CD4-positive, alpha-beta T cell treated with Interleukin-17A for 4 hours (primary cell): ENCODE data around the gene TACC2.

Experiments
- DNase-seq: peaks from one replicate; pipeline ENCODE4 v3.0.0-alpha.2; 2020; ENCODE audit warnings: mixed read lengths

TACC2 gene

DNA sequence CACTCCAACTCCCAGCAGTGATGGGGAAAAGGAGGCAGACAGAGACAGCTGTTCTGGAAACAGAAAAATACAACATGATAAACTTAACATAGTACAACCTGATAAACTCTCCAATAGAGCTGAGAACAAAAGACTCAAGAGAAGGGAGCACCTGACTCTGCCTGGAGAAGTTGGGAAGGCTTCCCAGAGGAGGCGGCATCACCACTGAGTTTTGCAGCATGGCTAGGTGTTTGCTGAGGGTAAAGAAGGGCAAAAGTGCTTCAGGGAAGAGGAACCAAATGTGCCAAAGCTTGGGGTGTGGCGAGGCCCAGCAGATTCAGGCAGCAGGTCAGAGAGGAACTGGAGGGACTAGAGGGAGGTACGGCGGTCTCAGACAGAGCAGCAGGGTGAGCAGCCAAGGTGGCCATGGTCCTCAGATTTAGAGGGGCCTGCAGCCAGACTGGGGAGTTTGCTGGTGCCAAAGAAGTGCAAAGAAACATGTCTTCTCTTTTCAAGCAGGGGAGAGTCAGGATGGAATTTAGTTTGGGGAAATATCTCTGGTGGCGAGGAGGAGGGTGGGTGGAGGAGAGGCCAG is 162.2 kb downstream of the TACC2 start:
- DNase-seq, result no peak

DNA sequence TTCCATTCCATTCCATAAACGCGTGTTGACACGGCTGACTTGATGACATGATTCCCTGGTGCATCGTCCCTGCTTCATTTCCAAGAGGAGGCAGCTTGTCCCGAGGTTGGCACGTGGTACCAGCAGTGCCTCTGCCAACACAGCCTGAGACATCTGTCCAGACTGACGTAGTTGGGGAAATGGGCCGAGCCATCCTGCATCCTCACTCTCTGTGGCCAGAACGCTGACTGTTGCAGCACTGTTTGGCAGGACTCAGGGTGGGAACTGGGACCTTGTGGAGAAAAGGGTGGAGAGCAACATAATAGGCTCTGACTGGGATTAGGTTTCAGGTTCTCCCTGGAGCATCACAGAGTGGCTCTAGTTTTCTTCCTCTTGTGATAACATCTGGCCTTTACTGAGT is 163.6 kb downstream of the TACC2 start:
- no peak for DNase-seq

DNA sequence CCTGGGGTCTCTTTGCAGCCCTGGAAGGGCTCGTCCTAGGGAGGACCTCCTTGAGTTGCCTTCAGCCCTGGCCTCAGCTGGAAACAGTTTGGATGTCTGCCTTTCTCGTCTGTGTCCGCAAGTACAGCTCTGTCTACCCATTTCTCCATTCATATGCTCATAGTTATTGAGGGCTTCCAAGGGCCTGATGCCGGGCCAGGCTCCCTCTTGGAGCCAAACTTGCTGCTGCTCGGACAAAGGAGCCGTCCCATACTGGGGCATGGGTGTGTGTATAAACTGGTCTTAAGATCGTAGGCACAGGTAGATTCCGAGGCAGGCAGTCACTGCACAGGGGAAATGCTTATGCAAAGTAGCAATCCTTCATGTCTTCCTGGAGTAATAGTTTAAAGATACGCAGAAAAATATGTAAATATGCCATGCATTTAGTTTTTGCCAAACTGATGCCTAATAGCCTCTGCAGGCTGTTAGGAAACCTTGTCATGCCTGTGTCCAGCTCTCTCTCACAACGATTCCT is 165.1 kb downstream of the TACC2 start:
- no peak for DNase-seq

DNA sequence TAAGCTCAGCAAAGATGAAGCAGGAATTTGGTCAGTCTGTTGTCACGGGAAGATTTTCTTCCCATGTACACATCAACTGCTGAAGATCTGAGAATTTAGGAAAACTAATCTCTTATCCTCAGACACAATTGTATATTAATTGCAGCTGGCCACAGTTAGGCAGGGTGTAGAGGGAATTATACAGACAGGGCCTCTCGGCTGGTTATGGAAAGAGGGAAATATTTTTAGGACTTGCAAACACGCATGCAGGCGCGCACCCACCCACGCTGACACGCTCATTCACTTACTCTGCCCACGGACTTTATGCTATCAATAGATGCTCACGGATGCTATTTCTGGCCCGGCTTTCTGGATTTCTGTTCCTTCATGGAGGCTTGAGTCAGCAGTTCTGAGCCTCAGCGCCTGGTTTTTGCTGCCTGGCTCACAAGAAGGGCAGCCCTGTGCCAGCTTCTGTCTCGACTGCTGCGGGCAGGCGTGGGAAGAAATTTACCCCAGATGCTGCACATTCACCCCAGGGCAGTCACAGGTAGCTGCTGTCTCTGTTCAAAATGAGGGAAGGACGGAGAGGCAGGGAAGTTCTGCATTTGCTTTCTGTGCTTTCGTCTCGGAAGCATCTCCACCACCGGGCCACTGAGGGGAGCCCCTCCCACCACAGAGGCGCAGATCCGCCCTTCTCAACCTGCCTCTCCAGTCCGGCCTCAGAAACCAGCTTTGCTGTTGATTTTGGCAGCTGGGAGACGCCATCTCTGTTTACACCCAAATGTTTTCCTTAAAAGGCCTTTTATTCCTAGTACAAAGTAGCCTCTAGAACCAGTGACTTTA is 165.8 kb downstream of the TACC2 start:
- DNase-seq, result no peak

DNA sequence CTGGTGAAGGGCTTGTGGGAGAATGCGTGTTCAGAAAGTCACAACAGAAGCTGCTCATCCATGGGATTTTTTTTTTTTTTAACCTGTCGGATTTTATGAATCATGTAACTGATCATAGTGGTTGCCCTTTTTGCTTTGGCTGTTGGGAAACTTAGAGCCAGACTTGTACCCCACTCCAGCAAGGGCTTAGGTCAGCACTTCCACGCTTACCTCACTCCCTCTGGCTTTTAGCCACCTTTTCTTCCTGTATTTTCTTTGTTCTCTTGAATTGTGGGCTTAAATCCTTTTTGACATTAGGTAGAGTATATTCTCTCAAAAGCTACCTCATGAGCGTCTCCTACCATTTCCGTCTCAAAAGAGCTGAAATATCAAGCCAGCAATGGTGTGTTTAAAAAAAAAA is 168.5 kb downstream of the TACC2 start:
- no peak for DNase-seq

DNA sequence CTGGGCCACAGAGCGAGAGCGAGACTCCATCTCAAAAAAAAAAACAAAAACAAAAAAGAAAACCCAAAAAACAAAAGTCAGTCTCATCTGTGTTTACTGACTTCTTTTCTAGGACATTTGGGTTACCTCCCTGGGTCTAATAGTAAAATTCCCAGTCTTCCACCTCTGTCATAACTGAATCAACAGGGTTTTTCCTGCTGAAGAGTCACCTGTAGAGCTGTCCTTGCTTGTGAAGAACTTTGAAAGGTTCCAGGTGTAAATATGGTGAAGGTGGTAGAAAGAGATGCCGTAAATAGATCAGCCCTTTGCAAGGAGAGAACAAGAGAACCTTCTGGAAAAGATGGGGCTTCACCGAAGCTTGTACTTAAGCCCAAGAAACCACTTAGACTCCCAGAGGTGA is 169.4 kb downstream of the TACC2 start:
- DNase-seq, result no peak

DNA sequence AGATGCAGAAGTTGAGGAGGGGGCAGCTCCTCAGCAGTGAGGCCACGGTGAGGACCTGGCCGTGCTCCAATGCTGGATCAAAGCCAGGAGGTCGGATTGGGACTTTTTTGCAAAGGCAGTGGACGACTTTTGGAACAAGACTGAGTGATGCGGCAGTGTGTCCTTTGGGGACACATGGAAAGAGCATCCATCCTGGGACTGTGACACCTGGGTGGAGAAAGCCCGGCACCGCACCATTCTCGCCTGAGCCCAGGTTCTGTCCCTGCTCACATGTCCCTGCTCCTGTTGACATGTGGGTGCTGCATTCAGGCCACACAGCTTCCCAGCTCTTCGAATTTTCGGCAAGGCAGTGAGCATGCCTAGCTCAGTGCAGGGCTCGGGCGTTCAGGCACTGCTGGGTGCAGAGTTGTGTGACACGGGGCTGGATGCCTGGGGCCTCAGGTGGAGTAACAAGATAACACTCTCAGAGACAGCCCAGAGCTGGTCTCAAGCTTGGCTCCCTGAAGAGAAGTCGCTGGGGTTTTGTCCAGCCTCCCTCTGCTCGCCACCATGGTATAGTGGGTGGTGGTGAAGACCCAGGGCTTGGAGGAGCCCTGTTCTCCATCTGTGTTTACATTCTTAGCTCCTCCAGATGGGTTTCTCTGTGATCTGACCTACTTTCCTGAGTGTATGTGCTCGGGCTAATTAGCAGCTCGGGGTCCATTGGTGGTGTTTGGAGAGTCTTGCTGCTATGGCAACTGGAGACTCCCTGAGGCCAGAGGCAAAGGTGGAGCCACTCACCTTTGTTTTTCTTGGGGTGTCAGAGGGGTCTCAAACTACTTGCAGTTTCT is 170.4 kb downstream of the TACC2 start:
- DNase-seq, result no peak

DNA sequence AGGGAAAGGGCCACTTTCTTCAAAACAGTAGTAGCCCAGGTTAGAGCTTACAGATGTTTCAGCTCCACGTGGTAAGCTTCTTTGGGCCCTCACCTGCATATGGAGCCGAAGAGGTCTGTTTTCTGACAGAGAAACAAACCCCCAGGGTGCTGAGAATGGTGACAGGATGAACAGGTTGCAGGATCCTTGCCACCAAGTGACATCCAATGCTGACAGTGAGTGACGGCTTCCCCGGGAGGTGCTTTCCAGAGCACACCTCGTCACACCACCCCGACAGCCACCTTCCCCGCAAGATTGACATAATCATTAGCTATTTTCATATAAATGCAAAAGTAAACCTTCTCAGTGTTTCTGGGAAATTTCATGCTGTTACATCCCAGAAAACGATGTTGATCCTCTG is 172.8 kb downstream of the TACC2 start:
- DNase-seq, result no peak

DNA sequence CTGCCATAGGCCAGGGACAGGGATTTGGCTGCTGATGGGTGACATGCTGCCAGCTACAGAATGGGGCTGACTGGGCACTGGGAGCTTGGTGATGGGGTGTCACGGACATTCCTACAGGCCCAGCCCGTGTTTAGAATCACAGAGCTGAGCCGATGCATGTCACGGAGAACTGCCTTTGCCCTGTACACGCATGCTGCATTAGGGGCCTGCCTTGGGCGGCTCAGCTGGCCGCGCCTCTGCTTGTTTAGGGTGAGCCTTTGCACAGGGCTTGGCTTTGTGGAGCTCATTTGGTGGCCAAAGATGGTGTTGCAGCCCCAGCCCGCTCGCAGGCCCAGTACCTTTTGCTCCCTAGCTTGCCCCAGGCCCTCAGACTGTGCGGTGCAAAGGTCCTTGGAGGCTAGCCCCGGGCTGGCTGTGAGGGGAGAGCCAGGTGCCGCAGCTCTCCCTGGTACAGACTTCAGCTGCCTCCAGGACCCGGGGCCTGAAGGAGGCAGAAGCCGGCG is 173.8 kb downstream of the TACC2 start:
- no peak for DNase-seq

DNA sequence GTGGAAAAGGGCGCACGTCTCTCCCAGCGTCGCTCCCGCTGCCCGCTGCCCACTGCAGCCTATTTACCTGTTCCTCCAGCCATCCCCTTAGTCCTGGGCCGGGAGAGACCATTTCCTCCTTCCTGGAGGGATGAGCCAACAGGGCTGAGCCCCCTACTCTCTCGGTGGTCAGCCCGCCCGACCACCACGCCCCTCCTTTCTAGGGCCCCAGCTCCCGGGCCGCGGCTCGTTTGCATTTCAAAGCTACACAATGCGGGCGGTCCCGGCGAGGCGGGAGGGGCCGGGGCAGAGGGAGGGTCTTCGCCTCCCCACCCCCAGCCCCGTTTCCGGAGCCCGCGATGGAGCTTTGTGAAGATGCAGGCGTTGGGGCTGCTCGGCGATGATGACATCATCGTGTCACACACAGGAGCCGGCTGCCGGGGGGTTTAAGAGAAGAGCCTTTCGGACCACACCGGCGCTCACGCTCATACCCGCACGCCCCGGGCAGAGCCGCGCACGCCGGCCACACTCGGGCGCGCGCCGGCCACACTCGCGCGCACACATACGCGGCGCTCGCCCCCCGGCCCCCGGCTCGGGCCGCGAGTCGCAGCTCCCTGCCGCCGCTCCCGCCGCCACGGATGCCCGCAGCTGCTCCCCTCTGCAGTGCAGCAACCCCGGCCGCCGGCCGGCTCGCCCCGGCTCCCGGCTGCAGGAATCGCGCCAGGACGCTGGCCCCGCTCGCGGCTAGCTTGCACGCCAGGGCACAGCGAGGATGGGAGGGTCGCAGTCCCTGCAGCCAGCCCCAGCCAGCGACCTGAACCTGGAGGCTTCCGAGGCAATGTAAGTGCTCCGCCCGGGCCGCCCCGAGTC is 174.4 kb downstream of the TACC2 start:
- DNase-seq, result no peak

DNA sequence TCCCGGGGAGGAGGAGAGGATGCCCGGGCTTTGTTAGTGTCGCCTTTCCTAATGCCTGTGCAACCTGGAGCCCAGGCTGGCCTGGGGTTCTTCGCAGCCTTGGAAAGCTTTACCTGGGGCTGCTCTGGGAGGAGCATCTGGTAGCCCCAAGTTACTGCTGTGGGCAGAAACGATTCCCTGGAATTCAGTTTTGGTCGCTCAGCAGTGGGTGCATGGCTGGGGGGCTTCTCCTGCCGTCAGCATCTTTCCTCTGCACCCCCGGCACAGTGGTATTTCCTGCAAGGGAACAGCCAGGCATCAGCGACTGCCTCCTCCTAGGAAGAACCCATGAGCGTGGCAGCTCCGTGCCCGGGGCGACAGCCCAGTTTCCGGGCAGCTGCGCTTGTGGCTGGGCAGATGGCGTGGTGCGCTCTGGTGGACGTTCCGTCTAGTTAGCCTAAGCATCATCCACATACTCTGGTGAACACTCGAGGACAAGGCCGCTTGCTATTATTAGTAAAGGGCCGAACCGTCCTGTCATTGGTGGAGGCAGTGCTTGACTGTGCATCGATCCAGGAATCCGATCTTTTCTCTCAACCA is 175.1 kb downstream of the TACC2 start:
- no peak for DNase-seq

DNA sequence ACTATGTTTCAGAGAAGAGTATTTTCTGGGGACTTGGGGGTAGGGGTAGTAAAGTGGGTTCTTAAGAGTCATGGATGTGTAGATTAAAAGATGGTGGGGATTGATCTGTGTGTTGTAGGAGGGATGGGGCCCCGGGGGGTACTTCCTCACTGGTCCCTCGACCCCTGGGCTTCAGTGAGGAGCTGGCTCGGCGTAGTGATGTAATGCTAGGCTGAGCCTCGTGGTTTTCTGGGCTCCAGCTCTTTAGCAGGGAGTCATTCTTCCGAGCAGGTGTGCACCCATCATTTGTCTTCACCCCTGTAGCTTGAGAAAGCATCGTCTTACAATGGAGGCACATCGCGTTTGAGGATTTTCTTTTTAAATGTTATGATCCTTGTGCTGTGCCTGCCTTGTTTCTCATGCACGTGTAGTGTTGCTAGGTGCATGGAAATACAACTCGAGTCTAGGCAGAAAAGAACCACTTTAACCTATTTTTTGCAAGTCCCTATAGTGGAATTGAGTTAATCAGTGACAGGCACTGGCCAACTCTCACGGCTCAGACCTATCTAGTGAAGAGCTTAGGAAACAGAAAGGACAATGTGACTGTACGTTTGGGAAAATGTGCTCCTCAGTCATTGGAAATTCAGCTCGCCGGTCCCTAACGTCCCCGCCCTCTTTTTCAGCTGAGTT is 176.0 kb downstream of the TACC2 start:
- DNase-seq, result no peak

DNA sequence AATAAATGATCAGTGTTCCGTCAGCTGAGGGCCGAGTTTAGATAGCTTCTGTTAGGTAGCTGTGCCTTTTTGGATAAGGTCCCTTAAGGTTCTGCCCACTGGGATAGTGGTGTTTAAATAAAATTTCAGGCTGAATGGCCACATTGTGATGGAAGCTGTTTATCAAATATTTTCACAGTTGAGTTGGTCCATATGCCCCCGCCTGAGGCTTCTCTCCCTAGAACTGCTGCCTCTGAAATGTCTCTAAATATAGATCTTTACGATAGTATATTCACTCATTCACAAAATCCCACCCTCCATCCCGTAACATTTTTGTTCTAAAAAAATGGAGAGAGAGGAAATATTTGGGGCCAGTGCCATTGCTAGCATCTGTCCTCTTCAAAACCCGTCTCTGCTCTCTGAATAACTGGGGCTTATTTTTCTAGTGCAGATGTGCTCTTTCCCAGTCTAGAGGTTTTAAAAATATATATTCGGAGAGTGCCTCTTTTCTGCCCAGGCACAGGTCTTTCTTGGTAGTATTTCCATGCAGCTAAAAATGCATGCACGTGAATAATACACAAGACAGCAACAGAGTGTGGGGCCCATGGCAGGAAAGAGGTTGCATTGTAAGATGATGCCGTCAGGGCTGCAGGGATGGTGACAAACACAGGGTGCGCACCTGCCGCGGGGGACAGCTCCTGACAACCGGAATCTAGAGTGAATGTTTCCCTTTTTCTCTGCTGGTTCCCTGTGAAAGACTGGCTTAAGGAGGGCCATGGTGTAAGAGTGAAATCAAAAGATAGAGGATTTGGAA is 176.7 kb downstream of the TACC2 start:
- no peak for DNase-seq

DNA sequence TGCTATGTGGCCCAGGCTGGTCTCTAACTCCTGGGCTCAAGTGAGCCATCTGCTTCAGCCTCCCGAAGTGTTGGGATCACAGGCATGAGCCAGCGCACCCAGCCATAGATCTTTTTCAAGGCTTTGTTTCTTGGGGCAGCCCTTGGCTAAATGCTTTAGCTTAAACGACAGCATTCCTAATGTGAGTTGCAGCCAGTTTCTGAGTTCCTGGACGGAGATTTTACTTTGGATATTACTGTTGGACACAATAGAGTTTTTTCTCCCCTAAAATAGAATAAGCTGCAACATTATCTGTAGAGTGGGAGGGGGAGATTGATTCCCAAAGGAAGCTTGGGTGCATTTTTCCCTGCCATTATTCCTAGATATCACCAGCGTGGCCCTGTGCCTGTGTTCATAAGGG is 179.1 kb downstream of the TACC2 start:
- DNase-seq, result no peak

DNA sequence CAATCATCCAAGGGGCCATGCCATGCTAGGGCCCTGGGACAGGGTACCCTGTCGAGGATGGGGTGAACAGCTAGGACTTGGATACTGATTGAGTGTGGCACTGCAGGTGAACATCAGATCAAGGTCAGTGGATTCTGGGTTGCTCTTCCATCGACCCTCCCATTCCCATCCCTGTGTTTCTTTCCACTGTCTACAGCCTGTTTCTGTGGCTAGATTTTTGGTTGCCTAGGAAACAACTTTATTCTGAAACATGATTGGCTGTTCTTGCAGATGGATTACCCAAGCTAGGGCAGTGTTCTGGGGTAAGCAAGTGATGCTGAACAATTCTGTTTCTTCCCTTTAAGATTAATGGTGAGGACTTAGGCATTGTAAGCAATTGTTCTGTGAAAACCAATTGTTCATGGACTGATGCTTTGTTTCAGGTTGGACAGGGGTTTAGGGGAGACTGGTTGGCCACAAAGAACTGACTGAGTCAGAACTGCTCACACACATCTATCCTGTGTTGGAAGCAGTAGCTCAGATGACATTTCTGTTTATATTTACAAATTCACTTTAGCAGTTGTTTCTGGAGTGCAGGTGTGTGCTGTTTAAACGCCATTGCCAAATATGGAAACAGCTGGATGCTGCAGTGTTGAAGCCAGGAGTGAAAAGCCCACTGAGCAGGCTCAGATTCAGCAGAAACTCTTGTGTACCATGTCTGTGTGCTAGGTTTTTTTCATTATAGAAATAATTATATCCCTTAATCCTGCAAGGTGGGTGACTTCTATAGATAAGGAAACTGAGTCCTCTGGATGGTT is 179.8 kb downstream of the TACC2 start:
- no peak for DNase-seq

DNA sequence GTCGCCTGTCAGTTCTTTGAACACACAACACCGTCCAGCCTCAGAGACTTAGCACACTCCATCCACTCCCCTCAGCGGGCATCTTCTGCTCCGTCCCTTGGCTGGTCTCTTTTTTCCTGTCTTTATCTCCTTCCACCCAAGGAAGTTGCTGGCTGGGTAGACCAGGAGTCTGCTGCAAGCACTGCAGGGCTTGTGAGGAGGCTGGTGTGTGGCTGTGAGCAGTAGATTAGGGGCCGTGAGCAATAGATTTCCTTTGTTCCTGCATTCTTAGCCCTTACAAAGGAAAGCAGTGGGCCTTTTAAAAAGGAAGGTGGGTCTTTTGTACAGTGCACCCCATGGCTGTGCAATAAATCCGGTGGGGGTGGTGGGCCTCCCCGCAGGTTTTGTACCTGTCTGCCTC is 181.8 kb downstream of the TACC2 start:
- no peak for DNase-seq

DNA sequence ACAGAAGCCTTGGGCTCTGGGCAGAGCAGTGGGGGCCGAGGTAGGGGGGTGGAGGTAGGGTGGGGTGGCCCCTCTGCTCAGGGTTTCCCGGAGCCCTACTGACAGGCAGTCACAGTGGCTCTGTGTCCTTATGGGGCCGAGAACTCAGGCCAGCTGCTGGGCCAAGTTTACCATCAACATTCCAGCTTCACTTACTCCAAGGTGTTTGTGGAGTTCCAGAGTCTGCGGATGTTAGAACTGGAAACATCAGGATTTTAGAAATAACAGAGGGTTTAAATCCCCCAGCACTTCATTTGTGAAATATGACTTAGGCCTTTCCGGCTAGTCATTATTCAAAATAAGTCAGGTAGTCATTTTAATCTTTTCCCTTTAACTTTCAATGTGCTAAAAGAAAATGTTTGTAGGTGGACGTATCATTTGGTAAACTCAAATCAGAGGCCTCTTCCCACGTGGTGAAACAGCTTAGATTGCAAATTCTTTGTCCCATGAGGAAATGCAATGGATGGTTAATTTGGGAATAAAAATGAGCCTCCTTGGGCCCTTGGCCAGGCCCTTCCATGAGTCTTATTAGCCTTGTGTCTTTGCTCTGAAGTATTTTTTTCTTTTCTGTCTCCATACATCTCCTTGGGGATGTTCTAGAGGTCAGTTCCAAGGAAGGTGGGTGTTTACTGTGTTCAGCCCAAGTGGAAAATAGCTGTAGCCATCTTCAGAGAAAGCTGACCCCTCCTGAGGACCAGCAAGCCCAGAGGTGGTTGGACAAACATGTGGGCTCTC is 182.5 kb downstream of the TACC2 start:
- DNase-seq, result no peak

DNA sequence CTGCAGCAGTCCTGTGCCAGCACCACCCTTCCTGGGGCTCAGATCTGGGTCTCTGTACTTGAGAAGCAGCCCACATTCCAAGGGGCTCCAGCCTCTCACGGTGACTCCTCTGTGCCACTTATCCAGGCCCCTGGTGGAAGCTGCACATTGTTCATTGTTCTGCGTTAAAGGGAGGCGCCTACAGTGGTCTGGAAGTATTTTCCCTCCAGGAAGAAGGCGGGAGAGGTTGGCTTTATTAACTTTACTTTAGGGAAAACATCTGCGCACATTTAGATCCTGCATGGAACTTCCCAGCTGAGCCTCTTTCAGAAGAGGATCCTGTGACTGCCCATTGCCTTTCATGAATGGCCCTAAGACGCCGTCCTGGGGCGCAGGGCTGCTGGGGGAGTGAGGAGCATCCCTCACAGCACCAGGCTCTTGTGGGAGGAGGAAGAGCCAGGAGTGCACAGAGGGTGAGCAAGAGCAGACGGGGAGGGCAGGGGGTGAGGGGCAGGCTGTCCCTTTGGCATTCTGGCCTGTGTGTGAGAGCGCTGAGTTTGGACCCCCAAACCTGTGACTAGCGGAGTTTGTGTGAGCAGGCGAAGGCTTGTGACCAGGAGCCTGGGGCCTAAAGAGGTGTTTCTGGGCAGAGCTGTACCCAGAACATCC is 183.5 kb downstream of the TACC2 start:
- no peak for DNase-seq
